ENCODE measurements around the gene ZSCAN2.

ZSCAN2 gene

DNA sequence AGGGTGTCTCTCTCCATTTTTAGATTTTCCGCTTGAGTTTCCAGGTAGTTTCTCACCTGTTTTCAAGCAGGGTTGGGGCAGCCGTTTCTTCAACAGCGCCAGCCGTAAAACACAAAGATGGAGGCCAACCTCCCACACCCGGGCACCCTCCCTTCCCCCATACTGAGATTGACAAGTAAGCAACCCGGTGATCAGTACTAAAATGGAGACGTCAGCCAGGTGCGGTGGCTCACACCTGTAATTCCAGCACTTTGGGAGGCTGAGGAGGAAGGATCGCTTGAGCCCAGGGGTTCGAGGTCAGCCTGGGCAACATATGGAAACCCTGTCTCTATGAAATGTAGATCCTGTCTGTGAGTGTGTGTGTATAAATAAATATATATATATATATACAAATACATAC lies 903 bp upstream of the ZSCAN2 start:
- TF ChIP-seq TCF12 (IDR thresholded peaks at IDR 0.05; ENCODE audit: low read depth) (no peak), CEBPB (IDR thresholded peaks at IDR 0.05) (no peak), FOXM1 (IDR thresholded peaks at IDR 0.05; ENCODE audit: borderline replicate concordance, low read depth) (no peak), YY1 (IDR thresholded peaks at IDR 0.05; ENCODE audit: low read depth) (no peak), RAD21 (IDR thresholded peaks at IDR 0.05; ENCODE audit: low read depth) (no peak), MAX (IDR thresholded peaks at IDR 0.05) (no peak), NFIC (IDR thresholded peaks at IDR 0.05) (no peak), ZBTB7A (IDR thresholded peaks at IDR 0.05; ENCODE audit: low read depth) (no peak), EP300 (IDR thresholded peaks at IDR 0.05; ENCODE audit: borderline replicate concordance) (no peak), EGR1 (IDR thresholded peaks at IDR 0.05) (no peak), TEAD4 (IDR thresholded peaks at IDR 0.05) (no peak), CREB1 (IDR thresholded peaks at IDR 0.05; ENCODE audit: low read depth) (no peak), TAF1 (IDR thresholded peaks at IDR 0.05; ENCODE audit: low read depth) (no peak)
- TF ChIP-seq, protein P1, sequence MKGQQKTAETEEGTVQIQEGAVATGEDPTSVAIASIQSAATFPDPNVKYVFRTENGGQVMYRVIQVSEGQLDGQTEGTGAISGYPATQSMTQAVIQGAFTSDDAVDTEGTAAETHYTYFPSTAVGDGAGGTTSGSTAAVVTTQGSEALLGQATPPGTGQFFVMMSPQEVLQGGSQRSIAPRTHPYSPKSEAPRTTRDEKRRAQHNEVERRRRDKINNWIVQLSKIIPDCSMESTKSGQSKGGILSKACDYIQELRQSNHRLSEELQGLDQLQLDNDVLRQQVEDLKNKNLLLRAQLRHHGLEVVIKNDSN (IDR thresholded peaks at IDR 0.05): no peak
- TF ChIP-seq, protein P2, sequence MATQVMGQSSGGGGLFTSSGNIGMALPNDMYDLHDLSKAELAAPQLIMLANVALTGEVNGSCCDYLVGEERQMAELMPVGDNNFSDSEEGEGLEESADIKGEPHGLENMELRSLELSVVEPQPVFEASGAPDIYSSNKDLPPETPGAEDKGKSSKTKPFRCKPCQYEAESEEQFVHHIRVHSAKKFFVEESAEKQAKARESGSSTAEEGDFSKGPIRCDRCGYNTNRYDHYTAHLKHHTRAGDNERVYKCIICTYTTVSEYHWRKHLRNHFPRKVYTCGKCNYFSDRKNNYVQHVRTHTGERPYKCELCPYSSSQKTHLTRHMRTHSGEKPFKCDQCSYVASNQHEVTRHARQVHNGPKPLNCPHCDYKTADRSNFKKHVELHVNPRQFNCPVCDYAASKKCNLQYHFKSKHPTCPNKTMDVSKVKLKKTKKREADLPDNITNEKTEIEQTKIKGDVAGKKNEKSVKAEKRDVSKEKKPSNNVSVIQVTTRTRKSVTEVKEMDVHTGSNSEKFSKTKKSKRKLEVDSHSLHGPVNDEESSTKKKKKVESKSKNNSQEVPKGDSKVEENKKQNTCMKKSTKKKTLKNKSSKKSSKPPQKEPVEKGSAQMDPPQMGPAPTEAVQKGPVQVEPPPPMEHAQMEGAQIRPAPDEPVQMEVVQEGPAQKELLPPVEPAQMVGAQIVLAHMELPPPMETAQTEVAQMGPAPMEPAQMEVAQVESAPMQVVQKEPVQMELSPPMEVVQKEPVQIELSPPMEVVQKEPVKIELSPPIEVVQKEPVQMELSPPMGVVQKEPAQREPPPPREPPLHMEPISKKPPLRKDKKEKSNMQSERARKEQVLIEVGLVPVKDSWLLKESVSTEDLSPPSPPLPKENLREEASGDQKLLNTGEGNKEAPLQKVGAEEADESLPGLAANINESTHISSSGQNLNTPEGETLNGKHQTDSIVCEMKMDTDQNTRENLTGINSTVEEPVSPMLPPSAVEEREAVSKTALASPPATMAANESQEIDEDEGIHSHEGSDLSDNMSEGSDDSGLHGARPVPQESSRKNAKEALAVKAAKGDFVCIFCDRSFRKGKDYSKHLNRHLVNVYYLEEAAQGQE (IDR thresholded peaks at IDR 0.05; ENCODE audit: low read depth): no peak

DNA sequence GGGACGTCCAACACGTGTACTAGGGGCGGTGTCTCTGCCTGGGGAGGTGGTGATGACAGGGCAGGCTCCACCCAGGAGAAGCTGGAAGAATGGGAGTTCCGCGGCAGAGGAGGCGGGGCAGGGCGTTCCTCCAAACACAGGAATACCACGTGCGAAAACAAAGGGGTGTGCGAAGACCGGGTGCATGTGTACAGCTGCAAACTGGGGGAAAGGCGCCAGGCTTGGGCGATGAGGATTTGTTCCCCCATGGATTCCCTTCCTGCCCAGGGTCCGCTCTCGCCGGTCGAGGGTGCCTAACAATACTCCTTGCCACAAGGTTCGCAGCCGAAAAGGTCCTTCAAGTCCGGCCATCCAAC lies 500 bp upstream of the ZSCAN2 start:
- no peak for TF ChIP-seq CREB1 (IDR thresholded peaks at IDR 0.05; ENCODE audit: low read depth)
- TF ChIP-seq FOXM1 (IDR thresholded peaks at IDR 0.05; ENCODE audit: borderline replicate concordance, low read depth): no peak
- no peak for TF ChIP-seq NFIC (IDR thresholded peaks at IDR 0.05)
- TF ChIP-seq YY1 (IDR thresholded peaks at IDR 0.05; ENCODE audit: low read depth): no peak
- TF ChIP-seq, protein P2 (IDR thresholded peaks at IDR 0.05; ENCODE audit: low read depth): no peak
- no peak for TF ChIP-seq CEBPB (IDR thresholded peaks at IDR 0.05)
- no peak for TF ChIP-seq ZBTB7A (IDR thresholded peaks at IDR 0.05; ENCODE audit: low read depth)
- no peak for TF ChIP-seq TAF1 (IDR thresholded peaks at IDR 0.05; ENCODE audit: low read depth)
- TF ChIP-seq, protein P1 (IDR thresholded peaks at IDR 0.05): peak; percentile 79
- TF ChIP-seq EGR1 (IDR thresholded peaks at IDR 0.05): no peak
- TF ChIP-seq EP300 (IDR thresholded peaks at IDR 0.05; ENCODE audit: borderline replicate concordance): no peak
- TF ChIP-seq TEAD4 (IDR thresholded peaks at IDR 0.05): no peak
- peak; percentile 99 for TF ChIP-seq MAX (IDR thresholded peaks at IDR 0.05)
- TF ChIP-seq TCF12 (IDR thresholded peaks at IDR 0.05; ENCODE audit: low read depth): no peak
- TF ChIP-seq RAD21 (IDR thresholded peaks at IDR 0.05; ENCODE audit: low read depth): no peak

DNA sequence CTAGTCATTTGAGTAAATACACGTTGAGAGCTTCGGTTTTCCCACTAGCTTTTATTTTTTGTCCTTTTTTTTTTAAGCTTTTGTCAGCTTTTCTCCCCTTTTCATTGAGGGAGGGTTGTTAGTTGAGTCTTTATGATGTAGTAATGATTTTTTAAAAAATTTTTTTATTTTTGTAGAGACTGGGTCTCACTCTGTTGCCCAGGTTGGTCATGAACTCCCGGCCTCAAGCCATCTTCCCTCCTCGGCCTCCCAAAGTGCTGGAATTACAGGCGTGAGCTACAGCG lies 688 bp downstream of the ZSCAN2 start:
- TF ChIP-seq TEAD4 (IDR thresholded peaks at IDR 0.05) (no peak), RAD21 (IDR thresholded peaks at IDR 0.05; ENCODE audit: low read depth) (no peak)

- no peak for TF ChIP-seq FOXM1 (IDR thresholded peaks at IDR 0.05; ENCODE audit: borderline replicate concordance, low read depth)
- TF ChIP-seq TEAD4 (IDR thresholded peaks at IDR 0.05): no peak
- TF ChIP-seq, protein P1 (IDR thresholded peaks at IDR 0.05): no peak
- no peak for TF ChIP-seq TAF1 (IDR thresholded peaks at IDR 0.05; ENCODE audit: low read depth)
- no peak for TF ChIP-seq RAD21 (IDR thresholded peaks at IDR 0.05; ENCODE audit: low read depth)
- no peak for TF ChIP-seq MAX (IDR thresholded peaks at IDR 0.05)
- no peak for TF ChIP-seq EGR1 (IDR thresholded peaks at IDR 0.05)
- no peak for TF ChIP-seq TCF12 (IDR thresholded peaks at IDR 0.05; ENCODE audit: low read depth)
- TF ChIP-seq, protein P2 (IDR thresholded peaks at IDR 0.05; ENCODE audit: low read depth): no peak
- TF ChIP-seq NFIC (IDR thresholded peaks at IDR 0.05): no peak
Measured at GRCh38 chr15:84603630-84604379, 3.0 kb downstream of the ZSCAN2 start.

Measured in Ishikawa (cell line).